ENCODE results near the gene BATF.

The BATF gene

DNA sequence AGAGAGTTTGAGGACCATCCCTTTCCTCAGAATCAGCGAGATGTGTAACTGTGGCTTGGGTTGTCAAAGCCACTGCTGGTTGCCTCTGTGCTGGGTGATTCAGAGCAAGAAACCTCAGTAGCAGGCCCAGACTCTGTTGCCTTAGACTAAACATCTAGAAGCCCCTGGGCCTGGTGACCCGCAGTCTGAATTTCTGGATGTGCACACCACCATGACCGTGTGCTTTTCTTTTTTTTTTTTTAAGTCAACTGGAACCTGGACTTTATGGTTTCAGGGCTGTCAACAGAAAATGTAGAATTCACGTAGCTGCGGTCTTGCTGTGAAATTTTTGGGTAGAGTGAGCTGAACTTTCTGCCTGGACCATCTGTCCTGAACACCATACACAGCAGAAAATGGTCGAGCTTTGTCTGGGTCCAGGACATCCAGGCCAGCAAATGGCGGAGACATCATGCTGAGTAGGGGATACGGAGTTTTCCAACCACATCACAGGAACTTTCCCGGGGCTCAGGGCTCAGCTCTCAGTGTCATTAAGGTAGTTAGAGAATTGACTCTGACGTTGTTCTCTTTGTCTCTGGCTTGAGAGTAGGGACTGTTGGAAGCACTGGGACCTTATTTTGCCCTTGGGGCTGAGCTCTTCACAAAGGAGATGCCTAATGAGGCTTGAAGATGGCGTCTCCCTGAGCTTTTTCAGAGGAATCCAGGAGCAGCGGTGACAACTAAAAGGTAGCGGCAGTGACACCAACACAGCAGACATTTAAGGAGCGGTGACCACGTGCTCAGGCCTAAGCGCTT, 23.0 kb upstream of the BATF start:
- DNase-seq (ENCODE audit: low read depth in 2 of 2, low spot score in 1 of 2), result no peak

DNA sequence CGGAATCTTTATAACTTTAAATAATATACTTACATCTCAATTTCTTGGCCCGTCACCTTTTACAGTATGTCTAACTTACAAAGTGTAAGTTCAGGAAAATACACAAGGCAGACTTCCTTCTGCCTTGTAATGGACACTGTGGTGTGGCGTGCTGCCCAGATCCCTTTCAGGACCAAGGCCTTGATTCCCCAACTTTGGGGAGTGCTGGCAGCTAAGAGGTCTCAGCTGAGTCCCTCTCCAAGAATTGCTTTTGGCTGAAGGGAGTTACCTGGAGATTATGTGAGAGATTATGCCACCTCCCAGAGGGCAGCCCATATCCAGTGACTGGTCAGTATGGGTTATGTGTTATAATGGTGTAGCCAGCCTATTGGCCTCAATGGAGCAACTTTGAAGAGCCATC, 21.2 kb upstream of the BATF start:
- DNase-seq (ENCODE audit: low read depth in 2 of 2, low spot score in 1 of 2), result no peak

DNA sequence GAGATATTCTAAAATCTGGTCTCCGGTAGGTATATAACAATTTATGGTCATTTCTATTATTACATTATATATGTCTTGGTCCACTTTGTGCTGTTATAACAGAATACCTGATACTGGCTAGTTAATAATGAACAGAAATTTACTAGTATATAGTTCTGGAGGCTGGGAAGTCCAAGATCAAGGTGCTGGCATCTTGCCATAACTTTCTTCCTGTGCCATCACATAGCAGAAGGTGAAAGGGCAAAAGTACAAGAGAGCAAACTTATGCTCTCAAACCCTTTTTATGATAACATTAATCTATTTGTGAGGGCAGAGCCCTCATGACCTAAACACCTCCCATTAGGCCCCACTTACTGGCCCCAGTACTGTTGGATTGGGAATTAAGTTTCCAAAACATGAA, 17.9 kb upstream of the BATF start:
- DNase-seq (ENCODE audit: low read depth in 2 of 2, low spot score in 1 of 2), result no peak

- no peak for DNase-seq (ENCODE audit: low read depth in 2 of 2, low spot score in 1 of 2)
Measured at GRCh38 chr14:75506930-75507329, 15.3 kb upstream of the BATF start.

DNA sequence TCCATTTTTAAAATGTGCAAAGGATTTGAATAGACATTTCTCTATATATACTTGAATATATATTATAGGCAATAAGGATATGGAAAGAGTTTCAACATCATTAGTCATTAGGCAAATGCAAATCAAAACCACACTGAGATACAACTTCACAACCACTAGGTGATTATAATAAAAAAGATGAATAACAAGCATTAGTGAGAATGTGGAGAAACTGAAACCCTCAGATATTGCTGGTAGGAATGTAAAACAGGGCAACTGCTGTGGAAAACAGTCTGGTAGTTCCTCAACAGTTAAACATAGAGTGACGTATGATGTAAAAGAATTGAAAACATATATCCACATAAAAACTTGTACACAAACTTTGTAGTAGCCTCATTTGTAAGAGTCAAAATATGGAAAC, 11.7 kb upstream of the BATF start:
- DNase-seq (ENCODE audit: low read depth in 2 of 2, low spot score in 1 of 2), result no peak

DNA sequence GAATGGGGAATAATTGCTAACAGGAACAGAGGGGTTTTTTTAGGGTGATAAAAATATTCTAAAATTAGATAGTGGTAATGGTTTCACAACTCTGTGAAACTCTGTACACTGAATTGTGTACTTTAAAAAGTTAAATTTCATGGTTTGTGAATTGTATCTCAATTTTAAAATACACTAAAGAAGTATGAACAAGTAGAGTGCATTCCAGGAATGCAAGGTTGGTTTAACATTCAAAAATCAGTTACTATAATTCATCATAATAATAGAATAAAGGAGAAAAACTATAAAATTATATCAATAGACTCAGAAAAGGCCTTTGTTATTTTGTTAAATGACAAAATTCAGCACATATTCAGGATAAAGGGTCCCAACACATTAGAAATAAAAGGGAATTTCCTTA, 11.1 kb upstream of the BATF start:
- DNase-seq (ENCODE audit: low read depth in 2 of 2, low spot score in 1 of 2), result no peak

GRCh38 chr14:75513911-75514672, 8.2 kb upstream of the BATF start:
- no peak for DNase-seq (ENCODE audit: low read depth in 2 of 2, low spot score in 1 of 2)

- no peak for DNase-seq (ENCODE audit: low read depth in 2 of 2, low spot score in 1 of 2)
Measured at GRCh38 chr14:75514673-75515628, 7.3 kb upstream of the BATF start.

DNA sequence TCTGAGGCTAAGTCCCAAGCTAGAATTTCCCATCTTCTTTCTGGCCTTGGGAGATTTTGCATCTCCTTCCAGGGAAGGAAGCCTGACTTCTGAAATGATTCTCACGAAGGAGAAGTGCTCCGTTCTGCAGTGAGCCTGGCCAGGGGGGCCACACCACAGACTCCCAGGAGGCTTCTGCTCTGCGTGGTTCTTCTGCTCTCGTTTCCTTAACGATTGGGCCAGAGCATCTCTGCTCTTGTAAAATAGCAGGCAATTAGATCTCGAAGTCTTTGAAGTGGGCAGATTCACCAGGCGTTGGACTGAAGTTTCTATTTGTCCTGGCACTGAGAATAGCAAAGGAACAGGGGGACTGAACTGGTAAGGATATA, 6.7 kb upstream of the BATF start:
- DNase-seq (ENCODE audit: low read depth in 2 of 2, low spot score in 1 of 2), result no peak

DNA sequence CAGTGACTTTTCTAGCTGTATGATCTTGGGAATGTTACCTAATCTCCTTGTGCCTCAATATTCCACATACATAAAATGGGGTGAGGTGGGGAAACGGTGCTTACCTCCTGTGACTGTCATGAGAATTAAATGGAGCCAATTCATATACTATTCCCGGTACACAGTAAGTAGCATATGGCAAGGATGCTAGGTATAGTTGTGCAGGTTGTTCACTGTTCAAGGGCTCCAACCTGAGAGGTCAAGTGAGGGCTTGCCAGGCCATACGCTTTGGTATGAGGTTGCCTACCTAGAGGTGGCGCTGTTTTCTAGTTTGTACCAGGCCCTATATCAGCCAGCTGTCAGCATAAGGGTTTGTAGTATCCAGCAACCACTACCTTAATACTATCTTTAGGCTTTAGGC, 3.6 kb upstream of the BATF start:
- no peak for DNase-seq (ENCODE audit: low read depth in 2 of 2, low spot score in 1 of 2)

DNA sequence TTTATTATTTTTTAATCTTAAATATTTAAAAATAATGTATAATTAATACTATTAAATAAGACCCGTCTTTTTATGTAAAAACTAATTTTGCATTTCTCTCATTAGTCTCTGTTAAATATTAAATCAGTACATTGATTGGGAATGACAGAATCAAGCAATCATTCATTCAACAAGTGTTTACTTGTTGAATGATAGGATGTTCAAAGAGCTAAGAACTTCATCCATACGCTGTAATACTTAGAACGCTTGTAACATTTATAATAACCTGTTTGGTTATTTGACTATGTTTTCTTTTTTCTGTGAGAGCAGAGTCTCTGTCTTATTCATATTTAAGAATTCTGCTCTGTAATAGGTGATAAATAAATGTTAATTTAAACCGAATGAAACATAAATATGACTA, 2.9 kb upstream of the BATF start:
- no peak for DNase-seq (ENCODE audit: low read depth in 2 of 2, low spot score in 1 of 2)

GRCh38 chr14:75519826-75520728, 2.2 kb upstream of the BATF start:
- no peak for DNase-seq (ENCODE audit: low read depth in 2 of 2, low spot score in 1 of 2)

DNA sequence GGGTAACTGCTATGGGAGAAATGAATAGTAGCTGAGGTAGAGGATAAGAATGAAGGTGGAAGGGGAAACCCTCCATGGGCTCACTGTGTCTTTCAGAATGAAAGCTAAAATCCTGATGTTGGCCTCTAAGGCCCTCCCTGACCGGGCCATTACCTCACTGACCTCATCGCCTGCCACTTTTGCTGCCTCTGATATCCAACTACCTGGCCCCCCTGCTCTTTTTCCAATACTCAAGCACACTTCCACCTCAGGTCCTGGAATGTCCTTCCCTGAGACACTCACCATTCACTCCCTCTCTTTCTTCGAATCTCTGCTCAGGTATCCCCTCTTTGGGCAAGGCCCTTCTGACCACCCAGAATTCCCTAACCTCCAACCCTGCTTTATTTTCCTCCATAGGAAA, 1.4 kb upstream of the BATF start:
- DNase-seq (ENCODE audit: low read depth in 2 of 2, low spot score in 1 of 2), result no peak

GRCh38 chr14:75521415-75522199, 662 bp upstream of the BATF start:
- DNase-seq (ENCODE audit: low read depth in 2 of 2, low spot score in 1 of 2), result no peak

DNA sequence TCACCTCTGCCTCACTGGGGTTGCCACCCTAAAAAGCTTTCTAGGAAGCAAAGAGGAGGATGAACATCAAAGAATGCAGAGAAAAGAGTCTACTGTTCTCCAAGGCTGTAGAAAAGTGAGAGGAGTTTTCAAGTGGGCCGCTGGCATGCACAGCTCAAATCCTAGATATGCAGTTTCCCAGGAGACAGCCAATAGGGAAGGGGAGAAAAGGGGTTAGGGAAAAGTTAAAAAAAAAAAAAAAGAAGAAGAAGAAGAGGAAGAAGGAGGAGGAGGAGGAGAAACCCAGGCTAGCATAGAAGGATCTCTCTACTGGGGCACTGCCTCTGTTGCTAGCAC, 682 bp downstream of the BATF start:
- no peak for DNase-seq (ENCODE audit: low read depth in 2 of 2, low spot score in 1 of 2)

GRCh38 chr14:75523771-75524171, 1.5 kb downstream of the BATF start:
- DNase-seq (ENCODE audit: low read depth in 2 of 2, low spot score in 1 of 2), result no peak

DNA sequence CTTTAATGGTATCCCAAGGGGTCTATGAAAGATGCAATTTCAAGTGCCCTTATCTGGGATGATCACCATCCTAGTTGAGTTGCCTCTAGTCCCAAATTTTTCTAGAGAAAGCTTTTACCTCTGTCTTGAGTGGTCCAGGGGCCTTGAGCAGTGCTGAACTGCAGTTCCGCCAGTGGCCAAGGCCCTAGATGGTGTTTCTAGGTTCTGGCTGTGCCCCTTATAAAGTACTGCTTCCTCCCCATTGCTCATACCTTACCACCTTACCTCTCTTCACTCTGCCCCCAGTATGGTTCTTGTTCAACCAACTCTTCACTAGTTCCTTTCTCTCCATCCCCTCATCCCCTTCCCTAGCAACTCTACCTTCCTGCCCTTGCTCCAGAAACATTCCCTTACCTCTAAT, 3.7 kb downstream of the BATF start:
- no peak for DNase-seq (ENCODE audit: low read depth in 2 of 2, low spot score in 1 of 2)

GRCh38 chr14:75527449-75528163, 5.3 kb downstream of the BATF start:
- DNase-seq (ENCODE audit: low read depth in 2 of 2, low spot score in 1 of 2), result no peak

GRCh38 chr14:75531256-75531655, 9.0 kb downstream of the BATF start:
- no peak for DNase-seq (ENCODE audit: low read depth in 2 of 2, low spot score in 1 of 2)

All from stimulated activated CD8-positive, alpha-beta memory T cell treated with anti-CD3 and anti-CD28 coated beads, Interleukin-4, amount 100 ng/mL, for 1 hour (primary cell).